ENCODE results near the gene PRRT4.

The PRRT4 gene

GRCh38 chr7:128361411-128362379 is at the start of gene PRRT4:
Gene PRRT4, minus strand, starts transcription at chr7:128361690.
- DNase-seq (ENCODE audit: low read depth in 2 of 2): peak in 1 of 2 donors; percentile 13

DNA sequence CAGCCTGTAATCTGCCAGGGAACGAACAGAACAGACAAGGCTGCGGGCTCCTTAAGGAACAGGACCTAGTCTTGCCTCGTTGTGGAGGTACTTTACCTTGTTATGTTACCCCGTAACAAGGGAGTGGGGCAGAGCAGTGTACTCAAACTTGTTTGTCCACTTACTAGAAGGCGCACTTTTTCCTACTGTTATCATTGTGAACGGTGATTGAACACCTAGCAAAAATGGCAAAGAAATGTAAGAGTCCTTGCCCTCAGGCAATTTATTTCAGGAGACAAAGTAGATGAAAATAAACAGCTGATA is 48.9 kb upstream of the PRRT4 start:
- DNase-seq (ENCODE audit: low read depth in 2 of 2): no peak

- DNase-seq (ENCODE audit: low read depth in 2 of 2): peak; percentile 65 to 87
These were observed 48.3 kb upstream of the PRRT4 start, which contains the start of gene IMPDH1 for GRCh38 chr7:128409596-128410450. Gene IMPDH1, minus strand, starts transcription at chr7:128409982. Its CDS starts 81 bp downstream, at chr7:128409901.

- no peak for DNase-seq (ENCODE audit: low read depth in 2 of 2)
These were observed 47.5 kb upstream of the PRRT4 start for GRCh38 chr7:128408709-128409595.

- DNase-seq (ENCODE audit: low read depth in 2 of 2): no peak
These were observed 46.5 kb upstream of the PRRT4 start for GRCh38 chr7:128407751-128408708.

DNA sequence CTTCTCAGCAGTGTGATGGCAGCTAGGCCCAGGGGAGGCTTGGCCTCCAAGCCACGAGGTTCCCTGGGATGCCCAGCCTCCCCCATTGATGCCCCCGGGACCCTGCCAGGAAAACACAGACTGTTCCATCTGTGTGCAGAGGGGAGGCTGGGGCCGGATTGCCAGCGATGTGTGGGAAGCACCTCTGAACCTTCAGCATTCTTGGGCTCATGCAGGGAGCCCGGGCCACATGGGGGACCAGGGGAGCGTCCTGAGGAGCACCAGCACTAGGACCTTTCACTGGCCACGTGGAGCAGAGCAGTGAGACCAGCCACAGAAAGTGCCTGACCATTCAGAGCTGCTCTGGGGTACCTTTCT is 45.7 kb upstream of the PRRT4 start:
- no peak for DNase-seq (ENCODE audit: low read depth in 2 of 2)

GRCh38 chr7:128406314-128407232 is 45.1 kb upstream of the PRRT4 start:
- no peak for DNase-seq (ENCODE audit: low read depth in 2 of 2)

- DNase-seq (ENCODE audit: low read depth in 2 of 2): peak in 1 of 2 donors; percentile 31
These were observed 44.2 kb upstream of the PRRT4 start for GRCh38 chr7:128405471-128406313.

GRCh38 chr7:128404886-128405470 is 43.5 kb upstream of the PRRT4 start:
- DNase-seq (ENCODE audit: low read depth in 2 of 2): no peak

- DNase-seq (ENCODE audit: low read depth in 2 of 2): no peak
These were observed 42.7 kb upstream of the PRRT4 start for GRCh38 chr7:128404143-128404681.

DNA sequence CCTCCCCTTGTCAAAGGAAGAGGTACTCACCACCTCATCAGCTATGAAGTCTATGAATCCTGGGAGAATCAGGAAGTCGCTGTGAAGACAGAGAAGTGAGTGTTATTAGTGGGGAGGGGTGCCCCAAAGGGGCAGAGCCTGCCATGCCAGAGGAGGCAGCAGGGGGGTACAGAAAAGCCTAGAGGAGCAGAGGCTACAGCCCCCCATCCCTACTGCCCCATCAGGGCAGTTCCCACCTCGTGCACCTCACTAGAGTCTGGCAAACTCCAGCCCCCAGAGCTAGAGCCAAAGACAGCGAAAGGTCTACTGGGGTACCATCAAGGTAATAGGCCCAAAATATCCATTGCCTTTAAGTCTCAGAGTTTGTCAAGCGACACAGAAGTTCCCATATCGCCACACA is 42.2 kb upstream of the PRRT4 start:
- no peak for DNase-seq (ENCODE audit: low read depth in 2 of 2)

DNA sequence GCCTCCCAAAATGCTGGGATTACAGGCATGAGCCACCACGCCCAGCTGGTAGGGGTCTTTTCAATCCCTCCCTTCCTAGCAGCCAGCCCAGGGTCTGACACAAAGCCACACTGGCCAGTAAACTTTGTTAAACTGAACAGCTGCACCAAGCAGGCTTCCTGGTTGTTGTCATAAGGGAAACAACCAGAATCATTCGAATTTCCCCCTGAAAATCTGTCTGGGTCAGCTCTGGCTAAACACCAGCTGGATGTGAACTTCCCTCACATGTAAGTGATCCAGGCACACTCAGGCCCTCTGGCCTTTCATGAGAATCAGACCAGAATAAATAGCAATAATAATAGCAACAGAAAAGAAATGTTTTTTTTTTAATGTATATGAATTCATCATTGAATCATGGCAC is 40.9 kb upstream of the PRRT4 start:
- DNase-seq (ENCODE audit: low read depth in 2 of 2): no peak

GRCh38 chr7:128400566-128400965 is 39.1 kb upstream of the PRRT4 start:
- no peak for DNase-seq (ENCODE audit: low read depth in 2 of 2)

- no peak for DNase-seq (ENCODE audit: low read depth in 2 of 2)
These were observed 38.5 kb upstream of the PRRT4 start for GRCh38 chr7:128399991-128400390.

DNA sequence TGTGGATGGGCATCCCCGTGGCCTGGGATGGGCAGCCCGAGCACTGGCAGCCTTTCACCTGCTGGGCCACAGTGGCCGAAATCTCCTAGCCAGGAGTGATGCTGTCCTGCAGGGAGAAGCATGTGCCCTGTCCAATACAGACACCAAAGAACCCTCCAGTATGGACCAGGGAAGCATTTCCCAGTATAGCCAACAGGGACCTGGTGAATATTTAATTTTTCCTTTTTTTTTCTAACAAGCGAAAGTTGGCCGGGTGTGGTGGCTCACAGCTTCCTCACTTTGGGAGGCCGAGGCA is 37.3 kb upstream of the PRRT4 start:
- no peak for DNase-seq (ENCODE audit: low read depth in 2 of 2)

DNA sequence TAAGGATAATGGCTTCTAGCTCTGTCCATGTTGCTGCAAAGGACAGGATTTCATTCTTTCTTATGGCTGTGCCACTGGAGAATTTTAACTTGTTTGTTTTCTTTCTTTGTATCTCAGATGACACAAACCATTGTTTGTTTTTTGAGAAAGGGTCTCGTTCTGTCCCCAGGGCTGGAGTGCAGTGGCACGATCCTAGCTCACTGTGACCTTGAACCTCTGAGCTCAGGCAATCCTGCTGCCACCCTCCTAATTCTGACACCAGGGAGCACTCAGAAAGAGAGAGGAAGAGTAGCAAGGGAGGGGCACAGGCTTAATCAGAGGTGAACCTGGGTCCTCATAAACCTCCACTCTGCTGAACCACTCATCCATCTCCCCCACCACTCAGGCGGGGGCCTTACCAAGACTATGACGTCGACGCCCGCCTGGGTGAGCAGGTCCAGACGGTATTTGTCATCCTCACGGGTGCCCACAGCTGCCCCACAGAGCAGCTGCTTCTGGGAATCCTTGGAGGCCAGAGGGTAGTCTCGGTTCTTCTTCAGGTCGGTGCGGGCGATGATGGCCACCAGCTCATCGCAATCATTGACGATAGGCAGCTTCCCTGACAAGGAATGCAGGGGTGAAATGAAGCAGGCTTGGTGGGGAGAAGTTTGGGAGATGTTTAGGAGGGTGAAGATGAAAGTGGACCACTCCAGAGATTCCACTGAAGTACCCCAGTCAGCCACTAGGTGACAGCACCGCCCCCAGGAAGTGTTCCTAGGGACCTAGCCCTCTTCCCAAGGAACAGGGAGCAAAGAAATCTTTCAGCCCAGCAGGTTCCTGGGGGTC is 36.7 kb upstream of the PRRT4 start:
- DNase-seq (ENCODE audit: low read depth in 2 of 2): peak in 1 of 2 donors; percentile 26

- no peak for DNase-seq (ENCODE audit: low read depth in 2 of 2)
These were observed 34.9 kb upstream of the PRRT4 start for GRCh38 chr7:128396357-128396756.

Measured in stimulated activated CD4-positive, alpha-beta T cell treated with anti-CD3 and anti-CD28 coated beads, Interleukin-1b, Interleukin-23, amount 100 ng/mL, for 1 hour (primary cell).